Measurements from ENCODE around the gene MXI1. TPM values are rescaled to one million over a fixed set of nuclear protein-coding genes. Genes with fewer than 3 reads are reported as not detected.

Gene MXI1
- total RNA-seq, 4 donors from 2014 or later, result 27.4 to 52.9 (median 51.6) TPM

GRCh38 chr10:110323503-110323902 lies 116.1 kb downstream of the MXI1 start:
- no peaks in the 10 kb centered on the region for H3K36me3 ChIP-seq
- TF ChIP-seq CTCF (IDR thresholded peaks at IDR 0.05) (no peak), POLR2A (IDR thresholded peaks at IDR 0.05) (no peak)
- intact Hi-C loops (cut with DNase I; ENCODE audit: low total_unique reads), result no loop called here
- H3K4me1 ChIP-seq, result no peaks in the 10 kb centered on the region
- H3K9me3 ChIP-seq, result no peaks in the 10 kb centered on the region
- no peak for DNase-seq
- no peak overlapping the region for H3K4me3 ChIP-seq
- no peak overlapping the region for H3K27ac ChIP-seq
- no peaks in the 10 kb centered on the region for H3K27me3 ChIP-seq

- intact Hi-C loops (cut with DNase I; ENCODE audit: low total_unique reads), result no loop called here
- DNase-seq, result no peak
- no peaks in the 10 kb centered on the region for H3K4me1 ChIP-seq
Observed at GRCh38 chr10:110324201-110324804, 116.9 kb downstream of the MXI1 start.

GRCh38 chr10:110324805-110325280 lies 117.4 kb downstream of the MXI1 start:
- no peak overlapping the region for H3K27ac ChIP-seq
- H3K4me1 ChIP-seq, result no peaks in the 10 kb centered on the region
- TF ChIP-seq POLR2A (IDR thresholded peaks at IDR 0.05), result no peak
- no peak for TF ChIP-seq CTCF (IDR thresholded peaks at IDR 0.05)
- no peak overlapping the region for H3K4me3 ChIP-seq
- H3K36me3 ChIP-seq, result no peaks in the 10 kb centered on the region
- H3K27me3 ChIP-seq, result no peaks in the 10 kb centered on the region
- intact Hi-C loops (cut with DNase I; ENCODE audit: low total_unique reads), result no loop called here
- DNase-seq, result no peak
- no peaks in the 10 kb centered on the region for H3K9me3 ChIP-seq

More at GRCh38 chr10:110324201-110324804, 116.9 kb downstream of the MXI1 start:
- Histone ChIP-seq H3K9me3 (no peaks in the 10 kb centered on the region), H3K36me3 (no peaks in the 10 kb centered on the region), H3K27me3 (no peaks in the 10 kb centered on the region), H3K4me3 (no peak overlapping the region), H3K27ac (no peak overlapping the region)
- TF ChIP-seq POLR2A (IDR thresholded peaks at IDR 0.05), result no peak
- no peak for TF ChIP-seq CTCF (IDR thresholded peaks at IDR 0.05)

GRCh38 chr10:110326351-110327032 lies 119.1 kb downstream of the MXI1 start:
- Histone ChIP-seq H3K4me3 (no peak overlapping the region), H3K27ac (no peak overlapping the region), H3K9me3 (no peaks in the 10 kb centered on the region), H3K4me1 (no peaks in the 10 kb centered on the region), H3K36me3 (no peaks in the 10 kb centered on the region), H3K27me3 (no peaks in the 10 kb centered on the region)
- intact Hi-C loops (cut with DNase I; ENCODE audit: low total_unique reads), result no loop called here
- no peak for DNase-seq
- TF ChIP-seq CTCF (IDR thresholded peaks at IDR 0.05) (no peak), POLR2A (IDR thresholded peaks at IDR 0.05) (no peak)

- intact Hi-C loops (cut with DNase I; ENCODE audit: low total_unique reads), result no loop called here
- TF ChIP-seq CTCF (IDR thresholded peaks at IDR 0.05) (no peak), POLR2A (IDR thresholded peaks at IDR 0.05) (no peak)
Observed at GRCh38 chr10:110327262-110327914, 120.0 kb downstream of the MXI1 start.

More at GRCh38 chr10:110327262-110327914, 120.0 kb downstream of the MXI1 start:
- Histone ChIP-seq H3K4me1 (no peaks in the 10 kb centered on the region), H3K27me3 (no peaks in the 10 kb centered on the region), H3K4me3 (no peak overlapping the region), H3K9me3 (no peaks in the 10 kb centered on the region), H3K27ac (no peak overlapping the region), H3K36me3 (no peaks in the 10 kb centered on the region)
- no peak for DNase-seq

Measured in uterus (tissue), 4 donors.